WI38 (cell line): ENCODE data around the gene PLEKHG5.

Source experiments
- H3K4me3 ChIP-seq: 2 replicates; pipeline ENCODE4 v1.5.1; 2011; ENCODE audit warnings: low read depth, mild to moderate bottlenecking, control low read depth, low read length
- TF ChIP-seq, protein P1 (sequence below): IDR thresholded peaks from 2 replicates; pipeline ENCODE4 v1.5.1; 2012; ENCODE audit warnings: low read depth, mild to moderate bottlenecking, control low read depth, low read length

The PLEKHG5 gene

DNA sequence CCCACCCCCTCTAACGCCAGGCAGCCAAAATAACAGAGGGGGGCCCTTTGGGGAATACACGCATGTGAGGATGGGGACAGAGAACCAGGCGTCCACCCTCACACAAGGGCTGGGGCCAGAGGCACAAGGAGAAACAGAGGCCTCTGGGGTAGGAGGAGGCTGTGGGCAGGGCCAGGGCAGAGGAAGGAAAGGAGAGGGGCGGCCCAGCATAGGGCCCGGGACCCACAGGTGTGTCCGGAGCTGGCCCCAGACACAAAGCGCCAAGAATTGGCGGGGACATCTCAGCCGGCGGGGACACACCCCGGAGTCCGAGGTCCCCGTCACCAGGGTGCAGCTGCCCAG lies 6.7 kb downstream of the PLEKHG5 start:
- H3K4me3 ChIP-seq = no peak overlapping the region; the same call in 1 of the 2 replicates
- TF ChIP-seq, protein P1, sequence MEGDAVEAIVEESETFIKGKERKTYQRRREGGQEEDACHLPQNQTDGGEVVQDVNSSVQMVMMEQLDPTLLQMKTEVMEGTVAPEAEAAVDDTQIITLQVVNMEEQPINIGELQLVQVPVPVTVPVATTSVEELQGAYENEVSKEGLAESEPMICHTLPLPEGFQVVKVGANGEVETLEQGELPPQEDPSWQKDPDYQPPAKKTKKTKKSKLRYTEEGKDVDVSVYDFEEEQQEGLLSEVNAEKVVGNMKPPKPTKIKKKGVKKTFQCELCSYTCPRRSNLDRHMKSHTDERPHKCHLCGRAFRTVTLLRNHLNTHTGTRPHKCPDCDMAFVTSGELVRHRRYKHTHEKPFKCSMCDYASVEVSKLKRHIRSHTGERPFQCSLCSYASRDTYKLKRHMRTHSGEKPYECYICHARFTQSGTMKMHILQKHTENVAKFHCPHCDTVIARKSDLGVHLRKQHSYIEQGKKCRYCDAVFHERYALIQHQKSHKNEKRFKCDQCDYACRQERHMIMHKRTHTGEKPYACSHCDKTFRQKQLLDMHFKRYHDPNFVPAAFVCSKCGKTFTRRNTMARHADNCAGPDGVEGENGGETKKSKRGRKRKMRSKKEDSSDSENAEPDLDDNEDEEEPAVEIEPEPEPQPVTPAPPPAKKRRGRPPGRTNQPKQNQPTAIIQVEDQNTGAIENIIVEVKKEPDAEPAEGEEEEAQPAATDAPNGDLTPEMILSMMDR = no peak

DNA sequence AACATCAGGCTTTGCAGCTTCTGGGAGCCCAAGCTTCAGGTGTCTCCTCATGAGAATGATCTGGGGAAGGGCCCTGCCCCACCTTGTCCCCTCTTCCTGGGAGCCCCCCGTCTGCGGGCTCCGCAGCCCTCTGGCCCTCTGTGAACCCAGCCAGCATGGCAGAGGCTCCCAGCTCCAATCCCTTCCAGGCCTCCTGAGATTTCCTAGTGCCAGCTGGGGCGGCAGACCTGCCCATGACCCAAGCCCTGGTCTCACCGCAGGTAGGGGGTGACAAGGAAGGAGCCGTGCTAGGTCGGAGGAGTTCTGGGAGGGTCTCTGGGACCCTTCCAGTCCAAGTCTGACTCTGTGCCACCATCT lies 7.7 kb downstream of the PLEKHG5 start:
- H3K4me3 ChIP-seq = no peak overlapping the region
- TF ChIP-seq, protein P1 = no peak

DNA sequence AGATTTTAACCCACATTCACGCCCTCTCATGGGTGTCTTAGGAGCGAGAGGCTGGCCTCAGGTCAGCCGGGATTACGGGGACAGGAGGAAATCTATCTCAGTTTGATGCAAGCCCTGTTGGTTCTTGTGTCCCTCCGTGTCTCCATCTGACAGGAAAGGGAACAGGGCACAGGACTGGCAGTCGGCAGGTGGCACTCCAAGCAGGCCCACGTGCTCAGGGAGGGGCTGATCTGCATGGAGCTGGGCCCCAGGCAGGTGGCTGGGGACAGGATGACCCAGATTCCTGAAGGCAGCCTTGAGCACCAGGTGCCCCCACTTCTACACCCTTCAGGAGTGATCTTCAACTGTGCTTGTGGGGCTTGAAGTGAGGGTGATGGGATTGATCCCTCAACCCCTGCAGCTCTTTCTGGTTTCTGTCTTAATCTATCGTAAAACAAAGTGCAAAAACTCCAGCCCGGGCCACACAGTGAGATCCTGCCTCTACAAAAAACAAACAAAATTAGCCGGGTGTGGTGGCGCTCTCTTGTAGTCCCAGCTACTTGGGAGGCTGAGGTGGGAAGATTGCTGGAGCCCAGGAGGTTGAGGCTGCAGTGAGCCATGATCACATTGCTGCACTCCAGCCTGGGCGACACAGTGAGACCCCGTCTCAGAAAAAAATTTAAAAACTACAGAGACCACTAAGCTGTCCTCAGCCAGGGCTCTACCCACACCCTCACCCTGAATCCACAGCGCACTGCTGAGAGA lies 8.3 kb downstream of the PLEKHG5 start:
- no peak overlapping the region for H3K4me3 ChIP-seq
- TF ChIP-seq, protein P1 = no peak

DNA sequence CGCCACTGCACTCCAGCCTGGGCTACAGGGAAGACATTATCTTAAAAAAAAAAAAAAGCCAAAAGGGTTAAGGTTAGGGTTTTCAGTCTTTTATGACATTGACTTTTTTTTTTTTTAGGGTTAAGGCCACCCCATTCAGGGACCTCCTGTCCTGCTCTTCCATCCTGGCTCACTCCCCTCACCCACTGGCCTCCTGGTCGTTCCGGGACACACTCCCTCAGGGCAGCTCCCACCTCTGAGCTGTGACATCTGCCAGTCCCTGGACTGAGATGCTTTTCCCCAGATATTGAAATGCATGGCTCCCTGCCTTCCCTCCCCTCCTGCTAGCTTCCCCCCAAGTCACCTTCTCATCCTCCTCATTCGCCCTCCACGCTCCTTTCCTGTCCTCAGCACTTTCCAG lies 9.6 kb downstream of the PLEKHG5 start:
- TF ChIP-seq, protein P1 = no peak

DNA sequence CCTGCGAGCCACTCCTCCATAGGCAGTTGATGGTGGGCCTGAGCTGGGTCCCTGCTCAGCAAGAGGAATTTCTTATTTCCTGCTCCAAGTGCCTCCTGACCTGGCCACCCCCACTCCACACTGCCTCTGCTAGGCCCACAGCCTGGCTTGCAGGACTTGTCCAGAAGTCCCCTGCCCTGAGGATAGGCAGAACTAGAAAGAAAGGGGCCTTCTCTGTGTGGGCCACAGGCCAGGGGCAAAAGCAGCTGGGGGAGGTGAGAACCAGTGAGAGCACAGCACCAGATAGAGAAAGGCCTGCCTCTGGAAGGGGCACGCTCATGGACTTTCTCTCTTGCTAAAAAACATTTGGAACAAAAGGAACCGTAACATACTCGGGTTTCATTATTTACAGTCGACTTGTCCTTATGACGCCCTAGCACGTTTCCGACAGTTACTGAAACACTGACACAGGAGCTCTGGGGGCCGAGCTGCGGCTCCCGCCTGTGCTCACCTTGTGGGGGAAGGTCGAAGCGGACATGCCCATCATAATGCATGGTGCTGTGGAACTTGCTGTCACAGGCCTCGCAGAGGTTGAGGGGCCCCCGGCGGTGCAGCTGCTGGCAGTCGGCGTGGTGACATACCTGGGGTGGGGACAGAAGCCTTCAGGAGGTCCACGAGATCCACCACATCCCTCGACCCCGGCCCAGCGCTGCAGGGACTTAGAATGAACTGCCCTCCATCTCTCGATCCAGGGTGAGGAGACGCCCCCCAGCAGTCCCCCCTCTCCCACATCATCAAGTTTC lies 14.2 kb downstream of the PLEKHG5 start:
- TF ChIP-seq, protein P1 = no peak

More for the DNA sequence above, 9.6 kb downstream of the PLEKHG5 start:
- H3K4me3 ChIP-seq = no peak overlapping the region

DNA sequence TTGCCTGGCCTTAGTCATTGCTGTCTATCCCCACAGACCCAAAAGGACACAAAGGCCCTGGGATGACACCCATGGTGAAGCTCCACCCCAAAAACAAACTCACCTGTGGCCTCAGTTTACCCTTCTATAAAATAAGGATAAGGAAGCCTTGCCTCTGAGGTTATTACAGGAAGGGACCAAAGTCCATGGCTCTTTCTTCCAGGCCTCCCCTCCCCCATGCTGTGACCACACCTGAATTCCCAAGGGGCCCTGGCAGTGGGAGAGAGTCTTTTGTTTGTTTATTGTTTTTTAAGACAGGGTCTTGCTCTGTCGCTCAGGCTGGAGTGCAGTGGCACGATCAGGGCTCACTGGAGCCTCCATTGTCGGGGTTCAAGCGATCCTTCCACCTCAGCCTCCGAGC lies 15.0 kb downstream of the PLEKHG5 start:
- H3K4me3 ChIP-seq = no peak overlapping the region
- TF ChIP-seq, protein P1 = no peak

More for the DNA sequence above, 14.2 kb downstream of the PLEKHG5 start:
- no peak overlapping the region for H3K4me3 ChIP-seq

DNA sequence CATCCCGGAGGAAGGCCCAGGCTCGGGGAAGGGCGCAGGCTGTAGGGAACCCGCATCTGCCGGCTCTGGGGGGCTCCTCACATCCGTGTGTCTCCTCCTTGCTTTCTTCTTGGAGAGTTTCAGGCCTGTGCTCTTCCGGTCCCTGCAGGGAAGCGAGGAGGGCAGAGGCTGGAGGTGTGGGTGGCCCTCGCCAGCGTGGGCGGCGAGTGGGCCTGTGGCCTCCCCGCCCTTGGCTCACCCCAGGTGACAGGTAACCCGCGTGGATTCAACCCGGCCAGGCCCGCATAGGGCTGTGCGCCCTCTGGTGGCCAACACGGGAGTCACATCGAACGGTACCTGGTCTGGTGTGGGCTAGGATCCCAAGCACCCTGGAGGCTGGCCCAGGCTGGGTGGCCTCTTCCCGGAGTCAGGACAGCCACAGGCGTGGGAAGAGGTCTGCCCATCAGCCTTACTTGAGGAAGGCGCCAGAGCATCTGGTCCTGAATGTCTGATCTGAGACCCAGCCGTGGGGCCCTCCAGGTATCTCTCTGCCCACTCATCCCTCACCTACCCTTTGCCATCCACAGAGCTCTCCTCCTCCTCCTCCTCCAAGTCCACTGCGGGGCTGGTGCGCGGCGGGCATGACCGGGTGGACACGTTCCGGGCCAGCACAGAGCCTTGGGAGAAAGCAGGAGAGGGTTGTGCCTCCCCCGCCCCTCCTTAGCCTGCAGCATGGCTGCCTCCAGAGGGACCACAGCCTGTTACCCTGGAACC lies 15.9 kb downstream of the PLEKHG5 start:
- H3K4me3 ChIP-seq = no peak overlapping the region
- TF ChIP-seq, protein P1 = peak; percentile 92
